GM12891 (cell line): ENCODE data around the gene LRRFIP2.

Experiments
- PAX5 ChIP-seq: IDR thresholded peaks from 2 replicates; pipeline ENCODE4 v1.6.1; 2011; ENCODE audit warnings: low read length, moderate library complexity, mild to moderate bottlenecking; ENCODE audit not compliant: insufficient read depth, severe bottlenecking
- POLR2A ChIP-seq: IDR thresholded peaks from 2 replicates; pipeline ENCODE4 v1.6.1; 2011; ENCODE audit warnings: low read depth, low read length, control low read depth
- POLR2AphosphoS5 ChIP-seq: IDR thresholded peaks from 2 replicates; pipeline ENCODE4 v1.6.1; 2011; ENCODE audit warnings: low read depth, low read length, control low read depth
- POU2F2 ChIP-seq: IDR thresholded peaks from 2 replicates; pipeline ENCODE4 v1.6.1; 2011; ENCODE audit warnings: low read depth, mild to moderate bottlenecking, control low read depth, low read length, moderate library complexity
- SPI1 ChIP-seq: IDR thresholded peaks from 2 replicates; pipeline ENCODE4 v1.6.1; 2011; ENCODE audit warnings: low read depth, low read length, control low read depth
- TAF1 ChIP-seq: IDR thresholded peaks from 2 replicates; pipeline ENCODE4 v1.6.1; 2011; ENCODE audit warnings: low read depth, low read length, control low read depth

DNA sequence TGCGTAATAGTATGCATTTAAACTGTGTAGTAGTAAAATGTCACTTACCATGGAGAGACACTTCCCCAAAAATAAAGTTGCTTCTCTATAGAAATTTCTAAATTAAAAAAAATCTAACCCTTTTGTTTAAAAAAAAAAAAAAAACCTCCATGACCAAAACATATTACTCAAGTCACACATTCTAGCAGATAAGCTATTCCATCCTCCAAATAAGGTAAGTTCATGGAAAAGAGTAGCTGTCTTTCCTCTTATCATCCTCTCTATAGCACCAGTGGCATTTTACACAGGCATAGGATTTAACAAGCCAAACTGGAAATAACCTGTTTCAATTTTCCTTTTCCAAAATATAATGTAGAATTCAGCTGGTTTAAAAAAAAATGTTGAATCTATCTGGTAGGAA is 57.4 kb downstream of the LRRFIP2 start:
- TF ChIP-seq POLR2A (no peak), TAF1 (no peak), POLR2AphosphoS5 (no peak), POU2F2 (no peak), SPI1 (no peak), PAX5 (no peak)
